Trophoblast cell (in vitro differentiated cells and primary cell): Measurements from ENCODE around the gene CPNE6.
"Not testable (repeated sequence)": the region's sequence is repeated elsewhere in the genome, so short reads cannot be mapped to it uniquely, and the experiment has no call there.

Experiments used
- DNase-seq, 2 donors: peaks; one replicate each; pipeline ENCODE4 v3.0.0-alpha.2; 2016
- H2AFZ ChIP-seq: 2 replicates; pipeline ENCODE4 v1.6.1; 2013; ENCODE audit warnings: low read length, moderate library complexity, mild to moderate bottlenecking; ENCODE audit not compliant: insufficient read depth, poor library complexity
- H2AK5ac ChIP-seq: 2 replicates; pipeline ENCODE4 v1.6.1; 2013; ENCODE audit warnings: mild to moderate bottlenecking, low read length
- H2BK120ac ChIP-seq: 2 replicates; pipeline ENCODE4 v1.6.1; 2013; ENCODE audit warnings: low read length, mild to moderate bottlenecking, moderate library complexity; ENCODE audit not compliant: insufficient read depth, poor library complexity
- H2BK12ac ChIP-seq: 2 replicates; pipeline ENCODE4 v1.6.1; 2013; ENCODE audit warnings: mild to moderate bottlenecking, low read length, moderate library complexity
- H2BK5ac ChIP-seq: 2 replicates; pipeline ENCODE4 v1.6.1; 2013; ENCODE audit warnings: low read length, low read depth, moderate library complexity, mild to moderate bottlenecking; ENCODE audit not compliant: poor library complexity
- H3K14ac ChIP-seq: 2 replicates; pipeline ENCODE4 v1.6.1; 2013; ENCODE audit warnings: mild to moderate bottlenecking, low read length
- H3K18ac ChIP-seq: 2 replicates; pipeline ENCODE4 v1.6.1; 2013; ENCODE audit warnings: mild to moderate bottlenecking, low read length
- H3K23ac ChIP-seq: 2 replicates; pipeline ENCODE4 v1.6.1; 2013; ENCODE audit warnings: low read length
- H3K27ac ChIP-seq: 2 replicates; pipeline ENCODE4 v1.5.1; 2013; ENCODE audit warnings: low read depth, mild to moderate bottlenecking, inconsistent platforms, low read length, moderate library complexity
- H3K27me3 ChIP-seq: 2 replicates; pipeline ENCODE4 v1.6.1; 2013; ENCODE audit warnings: inconsistent platforms, mild to moderate bottlenecking, low read length, moderate library complexity; ENCODE audit not compliant: insufficient read depth
- H3K36me3 ChIP-seq, 2 experiments: 1 replicate in 1 of 2; 2 replicates in 1 of 2; pipeline ENCODE4 v1.6.1; 2013; ENCODE audit warnings: low read length in 2 of 2, mild to moderate bottlenecking in 2 of 2, moderate library complexity in 1 of 2; ENCODE audit not compliant: insufficient read depth in 2 of 2, control insufficient read depth in 1 of 2
- H3K4ac ChIP-seq: 2 replicates; pipeline ENCODE4 v1.6.1; 2013; ENCODE audit warnings: low read depth, mild to moderate bottlenecking, low read length, moderate library complexity
- H3K4me1 ChIP-seq, 2 experiments: 1 replicate in 1 of 2; 2 replicates in 1 of 2; pipeline ENCODE4 v1.6.1; 2013; ENCODE audit warnings: low read length in 2 of 2, mild to moderate bottlenecking in 2 of 2, moderate library complexity in 1 of 2; ENCODE audit not compliant: insufficient read depth in 2 of 2, control insufficient read depth in 1 of 2
- H3K4me2 ChIP-seq: 2 replicates; pipeline ENCODE4 v1.6.1; 2013; ENCODE audit warnings: inconsistent platforms, mild to moderate bottlenecking, low read length, moderate library complexity
- H3K4me3 ChIP-seq: 2 replicates; pipeline ENCODE4 v1.5.1; 2013; ENCODE audit warnings: mild to moderate bottlenecking, low read depth, low read length, inconsistent platforms
- H3K79me1 ChIP-seq: one replicate; pipeline ENCODE4 v1.6.1; 2013; ENCODE audit warnings: low read length
- H3K79me2 ChIP-seq: 2 replicates; pipeline ENCODE4 v1.6.1; 2013; ENCODE audit warnings: low read length, mild to moderate bottlenecking; ENCODE audit not compliant: control insufficient read depth, insufficient read depth, poor library complexity
- H3K9ac ChIP-seq: 2 replicates; pipeline ENCODE4 v1.6.1; 2013; ENCODE audit warnings: mild to moderate bottlenecking, low read length
- H3K9me3 ChIP-seq: 2 replicates; pipeline ENCODE4 v1.6.1; 2013; ENCODE audit warnings: low read depth, mild to moderate bottlenecking, control low read depth, inconsistent platforms, low read length; ENCODE audit not compliant: insufficient read depth
- H4K12ac ChIP-seq: 2 replicates; pipeline ENCODE4 v1.6.1; 2013; ENCODE audit warnings: low read depth, mild to moderate bottlenecking, low read length, moderate library complexity
- H4K8ac ChIP-seq: 2 replicates; pipeline ENCODE4 v1.6.1; 2013; ENCODE audit warnings: low read depth, mild to moderate bottlenecking, low read length, moderate library complexity
- H4K91ac ChIP-seq: one replicate; pipeline ENCODE4 v1.6.1; 2013; ENCODE audit warnings: low read depth, mild to moderate bottlenecking, low read length, moderate library complexity
- WGBS: extraction: QIAGEN DNeasy Blood & Tissue Kit; methylation state at CpG from one replicate; pipeline ENCODE4 v1.1.7; 2013; ENCODE audit warnings: missing lambda C conversion rate; ENCODE audit not compliant: insufficient read length, insufficient coverage; ENCODE audit errors: extremely low coverage; 5-methylcytosine and 5-hydroxymethylcytosine counted together

The CPNE6 gene

DNA sequence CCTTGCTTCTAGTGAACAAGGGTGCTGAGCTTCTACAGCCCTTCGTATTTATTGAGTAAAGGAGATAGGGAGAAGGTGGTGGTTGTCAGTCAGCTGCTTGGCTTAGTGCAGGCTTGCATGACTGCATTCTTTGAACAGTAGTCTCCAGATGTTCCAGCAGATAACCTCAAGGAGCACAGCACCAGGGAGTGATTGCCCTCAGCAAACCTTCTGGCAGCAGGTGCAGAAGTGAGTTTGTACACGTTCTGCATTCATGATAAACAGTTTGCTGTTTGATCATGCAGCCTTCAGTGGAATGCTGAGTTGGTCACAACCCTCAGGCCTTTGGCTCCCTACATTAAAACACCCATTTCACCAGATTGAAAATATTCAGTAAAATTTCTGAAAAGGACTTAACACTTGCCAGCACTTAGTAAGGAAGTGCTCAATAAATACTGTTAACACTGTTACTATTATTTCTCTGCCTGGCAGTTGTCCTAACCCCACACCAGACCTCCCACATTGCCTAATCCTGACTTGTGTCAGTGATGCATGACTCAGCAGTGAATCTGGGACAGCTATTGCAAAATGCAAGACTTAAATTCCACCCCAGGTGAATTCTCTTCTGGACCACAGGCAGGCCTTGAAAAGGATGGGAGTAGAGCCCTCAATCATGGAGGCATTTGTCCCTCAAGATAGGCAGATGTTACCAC is 38.5 kb upstream of the CPNE6 start:
- Histone ChIP-seq H4K91ac (no peak overlapping the region), H2AK5ac (no peak overlapping the region), H3K36me3 (no peaks in the 10 kb centered on the region), H3K4me1 (no peaks in the 10 kb centered on the region), H3K4me2 (no peak overlapping the region), H3K23ac (no peak overlapping the region), H3K27ac (no peak overlapping the region), H3K79me2 (peaks cover 4% of the 10 kb centered on the region), H4K12ac (no peak overlapping the region), H2BK120ac (no peak overlapping the region), H4K8ac (no peak overlapping the region), H3K14ac (no peak overlapping the region), H2AFZ (no peak overlapping the region), H3K9ac (no peak overlapping the region), H2BK5ac (no peak overlapping the region), H3K4me3 (no peak overlapping the region), H3K27me3 (no peaks in the 10 kb centered on the region), H3K4ac (no peak overlapping the region), H3K9me3 (peaks cover 8% of the 10 kb centered on the region), H3K79me1 (peaks cover 5% of the 10 kb centered on the region), H2BK12ac (no peak overlapping the region), H3K18ac (no peak overlapping the region)
- no CpG with 5 or more reads among the region's 2 CpGs for whole genome bisulfite sequencing
- DNase-seq: peak; percentile 49 to 72

DNA sequence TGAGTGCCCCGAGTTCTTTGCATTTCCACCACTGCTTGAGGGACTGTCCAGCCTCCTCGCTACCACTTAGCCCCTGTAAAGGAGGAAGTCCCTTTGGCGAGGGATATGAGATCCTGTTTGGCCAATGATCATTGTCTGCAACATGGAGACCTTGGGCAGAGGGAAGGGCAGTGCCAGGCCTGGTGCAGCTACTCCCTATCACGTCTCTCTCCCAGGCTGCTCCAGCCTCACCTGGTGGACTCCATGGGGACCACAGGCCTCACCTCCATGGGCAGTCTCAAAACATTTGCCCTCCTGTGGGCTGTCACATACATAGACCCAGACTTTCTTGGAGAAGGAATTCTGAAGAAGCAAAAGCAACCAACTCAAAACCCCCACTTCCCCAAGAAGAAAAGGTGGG is 35.6 kb upstream of the CPNE6 start:
- H3K36me3 ChIP-seq, H2BK12ac ChIP-seq, H2AK5ac ChIP-seq, H4K91ac ChIP-seq, H3K9ac ChIP-seq, H3K27ac ChIP-seq, H3K79me1 ChIP-seq, H3K27me3 ChIP-seq, H3K4ac ChIP-seq, DNase-seq, H3K14ac ChIP-seq, H2BK120ac ChIP-seq, H4K8ac ChIP-seq, H3K79me2 ChIP-seq, H3K9me3 ChIP-seq, H4K12ac ChIP-seq, H3K23ac ChIP-seq, H3K4me1 ChIP-seq, H2BK5ac ChIP-seq, H3K18ac ChIP-seq: not testable (repeated sequence)
- peak overlapping the region; percentile 64 for H2AFZ ChIP-seq
- peak overlapping the region; percentile 64 for H3K4me2 ChIP-seq
- peak overlapping the region; percentile 70 for H3K4me3 ChIP-seq
- WGBS: no CpG with 5 or more reads among the region's 4 CpGs

DNA sequence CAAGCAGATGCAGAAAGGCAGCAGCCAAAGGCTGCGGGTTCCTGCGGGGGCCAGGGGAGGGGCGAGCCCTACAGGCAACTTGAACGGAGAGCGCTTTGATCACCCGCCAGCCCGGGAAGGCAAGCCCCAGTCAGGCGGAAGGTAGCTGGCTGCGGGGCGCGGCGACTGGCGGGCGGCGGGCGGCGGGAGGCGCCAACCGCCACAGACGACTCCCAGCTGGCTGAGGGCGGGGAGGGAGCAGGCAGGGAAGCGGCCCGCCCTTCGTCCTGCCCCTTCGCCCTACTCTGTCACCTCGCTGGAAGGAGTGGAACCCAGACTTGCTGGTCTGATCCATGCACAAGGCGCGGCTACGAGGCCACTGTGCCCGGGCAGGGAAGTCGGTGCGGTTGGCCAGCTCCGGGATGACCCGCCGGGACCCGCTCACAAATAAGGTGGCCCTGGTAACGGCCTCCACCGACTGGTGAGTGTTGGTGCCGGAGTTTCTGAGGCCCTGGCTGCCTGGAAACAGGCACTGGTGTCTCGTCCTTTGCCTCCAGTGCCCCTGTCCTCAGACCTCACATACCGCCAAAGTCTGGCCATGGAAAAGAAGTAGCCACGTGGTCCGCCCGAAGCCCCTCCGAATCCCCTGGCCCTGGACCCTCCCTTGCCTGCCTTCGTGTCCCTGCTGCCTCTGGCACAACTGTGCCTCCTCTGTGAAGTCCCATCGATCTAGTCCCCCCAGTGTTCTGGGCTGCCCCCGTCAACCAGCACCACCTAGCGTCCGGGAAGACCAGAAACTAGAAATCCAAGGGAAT is 35.0 kb upstream of the CPNE6 start:
- peak overlapping the region; percentile 64 for H2AFZ ChIP-seq
- H3K36me3 ChIP-seq: no peaks in the 10 kb centered on the region
- no peaks in the 10 kb centered on the region for H3K27me3 ChIP-seq
- no CpG with 5 or more reads among the region's 50 CpGs for WGBS
- H3K4ac ChIP-seq: no peak overlapping the region
- peak overlapping the region; percentile 55 for H4K12ac ChIP-seq
- no peak overlapping the region for H3K23ac ChIP-seq
- H3K14ac ChIP-seq: peak overlapping the region; percentile 41
- no peaks in the 10 kb centered on the region for H3K4me1 ChIP-seq
- no peak overlapping the region for H2BK12ac ChIP-seq
- H2BK5ac ChIP-seq: no peak overlapping the region
- peak overlapping the region; percentile 72 for H3K18ac ChIP-seq
- no peak overlapping the region for H3K27ac ChIP-seq
- peak overlapping the region; percentile 64 for H3K4me2 ChIP-seq
- no peak overlapping the region for H3K9ac ChIP-seq
- peak; percentile 67 to 73 for DNase-seq
- peaks cover 5% of the 10 kb centered on the region for H3K79me1 ChIP-seq
- peak overlapping the region; percentile 70 for H3K4me3 ChIP-seq
- peak overlapping the region; percentile 52 for H4K91ac ChIP-seq
- no peak overlapping the region for H2AK5ac ChIP-seq
- peaks cover 8% of the 10 kb centered on the region for H3K9me3 ChIP-seq
- H4K8ac ChIP-seq: peak overlapping the region; percentile 64
- no peak overlapping the region for H2BK120ac ChIP-seq
- peaks cover 4% of the 10 kb centered on the region for H3K79me2 ChIP-seq

DNA sequence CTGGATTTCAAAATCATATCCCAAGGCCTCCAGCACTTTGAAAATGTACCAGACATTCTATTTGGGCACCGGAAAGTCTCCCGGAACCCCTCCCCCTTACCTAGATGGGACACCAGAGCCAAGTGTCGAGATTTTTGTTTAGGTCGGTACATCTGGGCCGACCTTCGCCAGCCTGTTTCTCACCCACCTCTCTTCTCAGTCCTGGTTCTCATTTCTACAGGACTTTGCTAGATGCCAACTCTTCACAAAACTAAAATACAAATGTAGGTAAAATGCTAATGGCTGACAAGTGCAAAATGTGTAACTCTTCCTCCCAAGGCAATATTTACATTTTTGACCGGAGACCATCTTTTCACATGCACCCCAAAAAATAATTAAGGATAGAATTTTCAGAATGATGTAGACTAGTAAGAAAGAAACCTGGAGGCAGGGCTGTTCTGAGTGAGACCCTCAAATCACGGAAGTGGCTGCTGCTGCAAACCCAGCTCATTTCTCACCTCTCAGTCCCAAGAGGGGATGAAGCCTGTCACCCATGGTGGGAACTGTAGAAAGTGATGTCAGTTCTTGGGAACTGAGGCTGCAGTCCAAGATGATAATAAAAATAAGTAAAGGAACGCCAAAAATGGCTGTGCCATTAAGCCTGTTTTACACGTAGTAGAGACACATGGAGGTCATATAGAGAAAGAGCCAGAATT is 34.3 kb upstream of the CPNE6 start:
- not testable (repeated sequence) for H3K18ac ChIP-seq, H3K4ac ChIP-seq, H2BK5ac ChIP-seq, H2AK5ac ChIP-seq, H2BK120ac ChIP-seq, H4K91ac ChIP-seq, H4K12ac ChIP-seq, H3K27me3 ChIP-seq, H3K23ac ChIP-seq, H3K9me3 ChIP-seq, H3K14ac ChIP-seq, H3K27ac ChIP-seq, H2AFZ ChIP-seq, H3K9ac ChIP-seq, H3K79me1 ChIP-seq, H2BK12ac ChIP-seq, H3K79me2 ChIP-seq, H3K36me3 ChIP-seq, H3K4me3 ChIP-seq, DNase-seq, H4K8ac ChIP-seq, H3K4me1 ChIP-seq
- peak overlapping the region; percentile 64 for H3K4me2 ChIP-seq
- WGBS: no CpG with 5 or more reads among the region's 10 CpGs
